Neural cell (in vitro differentiated cells): ENCODE data around the gene ARHGEF4.

Source experiments
- CTCF ChIP-seq: fragments of 450-650 bp; IDR thresholded peaks from 2 replicates; pipeline ENCODE4 v1.5.1; 2014; ENCODE audit warnings: antibody characterized with exemption, mild to moderate bottlenecking, moderate library complexity; ENCODE audit not compliant: poor library complexity, severe bottlenecking
- EP300 ChIP-seq: fragments of 450-650 bp; conservative IDR thresholded peaks from 2 replicates; pipeline ENCODE4 v1.6.1; 2014; ENCODE audit warnings: antibody characterized with exemption, mild to moderate bottlenecking, moderate library complexity; ENCODE audit not compliant: poor library complexity, severe bottlenecking
- EZH2 ChIP-seq: fragments of 200-600, 300-800 bp; shearing (Covaris generic), sonication (generic); IDR thresholded peaks from 2 replicates; pipeline ENCODE4 v1.6.1; 2014; ENCODE audit warnings: antibody characterized with exemption, low read length, borderline replicate concordance, mild to moderate bottlenecking; ENCODE audit not compliant: insufficient read depth, poor library complexity, severe bottlenecking
- RAD21 ChIP-seq: fragments of 450-650 bp; conservative IDR thresholded peaks from 2 replicates; pipeline ENCODE4 v1.6.1; 2014; ENCODE audit warnings: antibody characterized with exemption, mild to moderate bottlenecking, moderate library complexity
- REST ChIP-seq: IDR thresholded peaks from 2 replicates; pipeline ENCODE4 v1.6.1; 2012; ENCODE audit warnings: borderline replicate concordance

GRCh38 chr2:131010566-131010965 is 173.9 kb downstream of the ARHGEF4 start:
- TF ChIP-seq CTCF, result no peak
- TF ChIP-seq EZH2, result no peak
- no peak for TF ChIP-seq EP300
- TF ChIP-seq RAD21, result no peak
- no peak for TF ChIP-seq REST
